Left cardiac atrium (tissue), 4 donors: Measurements from ENCODE around the gene PGM3. TPM values are rescaled to one million over a fixed set of nuclear protein-coding genes. Genes with fewer than 3 reads are reported as not detected.
"Not testable (repeated sequence)": the region's sequence is repeated elsewhere in the genome, so short reads cannot be mapped to it uniquely, and the experiment has no call there.

Experiments
- ATAC-seq, 2 donors: fragments of 200-7000 bp; cut with Tn5 transposase; one replicate each; pipeline ENCODE4 v1.9.1; 2020; ENCODE audit warnings: mild to moderate bottlenecking in 2 of 2, moderate library complexity in 2 of 2
- DNase-seq: peaks from one replicate; pipeline ENCODE4 v3.0.0-alpha.2; 2020
- intact Hi-C, 2 donors: fragments of 100-400 bp; cut with DNase I; formaldehyde crosslinking; loops; one replicate each; pipeline versions ENCODE4 v1.14.1 to v1.15.1; 2022 to 2023
- total RNA-seq, 2 donors: library from RNA; stranded (reverse); fragmentation: NEBNext Ultra II Directional; extraction: Animal tissue kit (Norgen Biotek cat#: 25700); gene quantifications; one replicate each; pipeline ENCODE4 v1.2.1, GENCODE V29; 2021
- donor health status: DM: no; HTN: yes; CAD: no.
- donor health status: DM: no; HTN: yes; CAD: no; lungs with severe emphysema.
- donor health status: DM: yes; HTN: yes; CAD: no.
- donor health status: Dilated cardiomyopathy.

The PGM3 gene
- total RNA-seq, 2 donors from 2014 or later = 18.4 to 31.2 TPM

DNA sequence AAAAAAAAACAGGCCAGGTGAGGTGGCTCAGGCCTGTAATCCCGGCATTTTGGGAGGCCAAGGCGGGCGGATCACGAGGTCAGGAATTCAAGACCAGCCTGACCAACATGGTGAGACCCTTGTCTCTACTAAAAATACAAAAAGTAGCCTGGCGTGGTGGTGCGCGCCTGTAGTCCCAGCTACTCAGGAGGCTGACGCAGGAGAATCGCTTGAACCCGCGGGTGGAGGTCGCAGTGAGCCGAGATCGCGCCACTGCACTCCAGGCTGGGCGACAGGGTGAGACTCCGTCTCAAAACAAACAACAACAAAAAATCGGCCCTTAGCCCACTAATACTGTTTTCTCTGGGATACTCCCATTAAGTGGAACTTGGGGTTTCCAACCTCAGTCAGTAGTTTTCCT lies 1.1 kb downstream of the PGM3 start:
- intact Hi-C loops = loop anchor here in 1 of 2 donors (5.0 kb wide), 1 partner anchor 125 kb away; the partner anchor contains the start of genes DOP1A and UBE3D
- DNase-seq = not testable (repeated sequence)

GRCh38 chr6:83190626-83191025 lies 2.4 kb downstream of the PGM3 start:
- intact Hi-C loops = loop anchor here in 1 of 2 donors (5.0 kb wide), 1 partner anchor 123 kb away; the partner anchor contains the start of genes DOP1A and UBE3D
- no peak for ATAC-seq

More for the DNA sequence above, 1.1 kb downstream of the PGM3 start:
- not testable (repeated sequence) for ATAC-seq

GRCh38 chr6:83188501-83188900 lies 4.6 kb downstream of the PGM3 start:
- no peak for ATAC-seq
- DNase-seq = no peak
- intact Hi-C loops = no loop called here

More at GRCh38 chr6:83190626-83191025, 2.4 kb downstream of the PGM3 start:
- no peak for DNase-seq

- DNase-seq = no peak
- intact Hi-C loops = no loop called here
- no peak for ATAC-seq
Measured at GRCh38 chr6:83185096-83185495, 8.0 kb downstream of the PGM3 start.

- intact Hi-C loops = no loop called here
- ATAC-seq (peak; percentile 79 to 95), DNase-seq (peak; percentile 49)
Measured at GRCh38 chr6:83183082-83183828, 9.8 kb downstream of the PGM3 start.

DNA sequence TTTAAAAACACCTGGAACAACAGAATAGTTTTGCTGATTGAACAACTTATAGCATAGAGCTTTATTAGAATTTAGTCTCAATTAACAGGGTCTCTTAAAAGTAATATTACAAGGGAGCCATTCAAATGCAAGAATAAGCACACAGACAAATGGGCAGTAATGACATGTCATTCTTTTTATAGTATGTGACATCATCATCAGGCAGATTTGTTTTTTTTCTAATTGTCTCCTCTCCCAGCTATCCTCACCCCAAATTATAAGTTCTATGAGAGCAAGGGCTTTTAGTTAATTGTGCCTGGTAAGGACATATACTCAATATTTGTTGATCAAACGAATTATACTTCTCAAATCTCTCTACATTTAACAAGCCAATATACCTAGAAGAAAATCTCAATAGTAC lies 11.0 kb downstream of the PGM3 start:
- DNase-seq (no peak), ATAC-seq (no peak)
- intact Hi-C loops = no loop called here

DNA sequence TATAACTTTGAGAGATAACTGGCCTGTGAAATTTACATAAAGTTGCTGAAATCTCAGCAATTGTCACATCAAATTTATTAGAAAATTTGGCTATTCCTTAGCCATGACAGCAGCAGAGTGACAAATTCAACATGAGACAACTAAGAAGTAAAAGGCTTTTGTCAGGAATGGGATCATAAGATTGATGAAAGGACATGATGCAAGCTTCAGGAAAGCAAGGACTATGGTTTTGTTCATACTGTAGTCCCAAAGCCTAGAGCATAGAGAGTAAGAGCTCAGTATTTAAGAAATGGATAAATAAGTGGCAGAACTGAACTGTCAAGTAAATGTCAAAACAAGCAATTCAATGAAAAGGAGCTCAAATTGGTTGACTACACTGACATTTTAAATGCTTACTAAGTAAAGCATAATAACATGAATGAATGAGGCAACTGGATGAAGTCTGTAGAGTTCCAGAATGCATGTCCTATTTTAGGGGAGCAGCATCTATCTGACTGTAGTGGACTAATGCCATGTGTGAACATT lies 12.6 kb downstream of the PGM3 start:
- ATAC-seq (no peak), DNase-seq (no peak)
- intact Hi-C loops = no loop called here

GRCh38 chr6:83176246-83176645 lies 16.8 kb downstream of the PGM3 start:
- ATAC-seq = no peak
- intact Hi-C loops = no loop called here
- DNase-seq = no peak

GRCh38 chr6:83169511-83169910 lies 23.6 kb downstream of the PGM3 start:
- ATAC-seq = peak in 1 of 2 donors; percentile 23
- intact Hi-C loops = no loop called here
- DNase-seq = no peak

DNA sequence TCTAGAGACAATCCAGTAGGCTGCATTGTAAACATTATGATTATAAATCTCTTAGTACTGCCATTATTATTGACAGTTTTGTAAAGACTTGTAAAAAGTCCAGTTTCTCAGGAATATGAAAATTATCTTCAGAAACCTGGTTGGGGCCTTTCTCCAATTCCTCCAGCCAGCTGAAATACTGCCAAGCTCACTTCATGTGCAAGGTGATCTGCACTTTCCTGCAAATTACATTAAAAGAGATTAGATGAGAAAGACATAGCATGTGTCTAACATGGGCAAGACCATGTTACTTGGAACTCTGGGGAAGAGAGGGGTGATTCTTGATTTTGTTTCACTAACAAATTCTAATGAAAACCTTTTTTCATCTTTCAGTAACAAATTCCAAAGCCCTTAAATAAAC lies 24.0 kb downstream of the PGM3 start:
- ATAC-seq (no peak), DNase-seq (no peak)
- intact Hi-C loops = no loop called here

DNA sequence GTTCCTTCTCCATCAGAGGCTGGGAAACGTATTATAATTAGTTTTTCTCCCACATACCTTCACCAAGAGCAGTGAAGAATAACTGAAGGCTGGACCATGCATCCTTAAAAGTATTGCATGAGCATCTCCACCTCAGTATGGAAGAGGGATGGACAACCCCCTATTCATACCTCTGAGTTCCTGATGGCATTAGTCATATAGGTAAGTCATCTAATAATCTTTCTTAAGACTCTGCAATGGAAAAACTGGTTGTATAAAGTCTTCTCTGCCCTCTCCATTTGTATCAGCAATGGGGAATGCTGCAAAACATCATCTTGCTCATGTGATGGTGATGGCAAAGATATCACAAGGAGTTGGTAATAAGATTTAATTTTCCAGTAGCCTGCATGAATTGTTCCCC lies 24.5 kb downstream of the PGM3 start:
- intact Hi-C loops = no loop called here
- ATAC-seq (no peak), DNase-seq (no peak)

- DNase-seq = no peak
- ATAC-seq = no peak
- intact Hi-C loops = no loop called here
Measured at GRCh38 chr6:83167726-83168278, 25.3 kb downstream of the PGM3 start.

DNA sequence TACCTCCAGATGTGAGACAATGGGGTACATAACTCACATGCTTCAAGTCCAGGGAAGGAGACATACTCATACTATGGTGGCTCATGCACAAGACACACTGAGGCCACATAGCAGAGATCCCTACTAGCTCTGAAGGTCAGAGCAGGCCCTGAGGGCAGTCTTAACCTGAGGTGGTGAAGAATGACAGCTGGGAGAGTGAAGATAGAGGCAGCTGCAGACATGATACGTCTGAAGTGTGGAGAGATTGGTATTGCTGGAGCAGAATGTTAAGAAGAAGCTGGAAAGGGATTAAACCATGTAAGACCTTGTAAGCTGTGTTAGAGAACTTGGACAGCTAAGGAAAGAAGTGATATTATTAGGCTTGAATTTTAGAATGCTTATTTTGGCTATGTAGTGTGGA lies 32.9 kb downstream of the PGM3 start:
- intact Hi-C loops = loop anchor here in 1 of 2 donors (5.0 kb wide), 1 partner anchor 33 kb away; no protein-coding TSS in a partner anchor
- ATAC-seq = peak; percentile 27 to 65
- no peak for DNase-seq

DNA sequence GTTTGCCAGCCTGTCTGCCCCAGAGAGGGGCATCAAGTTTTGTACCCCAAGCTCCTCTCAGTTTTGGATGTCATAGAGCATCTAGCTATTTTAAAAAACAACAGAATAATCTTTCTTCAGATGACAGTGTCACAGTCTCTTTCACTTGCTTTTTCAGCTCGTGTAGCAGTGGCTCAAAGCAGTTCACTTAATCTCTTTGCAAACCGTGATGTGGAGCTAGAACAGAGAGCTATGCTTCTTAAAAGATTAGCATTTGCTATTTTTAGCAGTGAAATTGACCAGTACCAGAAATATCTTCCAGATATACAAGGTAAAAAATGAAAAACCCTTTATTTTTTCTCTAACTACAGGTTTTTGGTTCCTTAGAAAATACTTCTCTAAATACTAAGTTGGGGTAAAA lies 37.3 kb downstream of the PGM3 start:
- peak; percentile 55 to 56 for ATAC-seq
- intact Hi-C loops = no loop called here
- DNase-seq = no peak

- DNase-seq = no peak
- intact Hi-C loops = no loop called here
- no peak for ATAC-seq
Measured at GRCh38 chr6:83153883-83154521, 39.1 kb downstream of the PGM3 start.

GRCh38 chr6:83152913-83153312 lies 40.2 kb downstream of the PGM3 start:
- intact Hi-C loops = no loop called here
- DNase-seq (no peak), ATAC-seq (no peak)

DNA sequence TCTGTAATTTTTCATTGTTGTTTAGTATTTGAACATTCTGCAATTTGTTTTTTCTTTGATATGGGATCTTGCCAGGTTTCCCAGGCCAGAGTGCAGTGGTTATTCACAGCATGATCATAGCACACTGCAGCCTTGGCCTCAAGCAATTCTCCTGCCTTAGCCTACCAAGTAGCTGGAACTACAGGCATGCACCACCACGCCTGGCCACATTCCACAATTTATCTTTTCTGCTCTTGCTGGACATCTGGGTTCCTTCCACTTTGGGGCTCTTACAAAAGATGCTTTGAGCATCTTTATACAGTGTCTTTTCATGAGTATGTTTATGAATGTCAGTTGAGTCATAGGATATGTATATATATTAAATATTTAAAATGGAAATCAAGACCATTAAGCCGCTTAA lies 42.0 kb downstream of the PGM3 start:
- intact Hi-C loops = no loop called here
- ATAC-seq = no peak
- no peak for DNase-seq

GRCh38 chr6:83138758-83139157 lies 54.3 kb downstream of the PGM3 start:
- no peak for ATAC-seq
- no peak for DNase-seq
- intact Hi-C loops = no loop called here

- no peak for DNase-seq
- no peak for ATAC-seq
- intact Hi-C loops = no loop called here
Measured at GRCh38 chr6:83138118-83138722, 54.8 kb downstream of the PGM3 start.

DNA sequence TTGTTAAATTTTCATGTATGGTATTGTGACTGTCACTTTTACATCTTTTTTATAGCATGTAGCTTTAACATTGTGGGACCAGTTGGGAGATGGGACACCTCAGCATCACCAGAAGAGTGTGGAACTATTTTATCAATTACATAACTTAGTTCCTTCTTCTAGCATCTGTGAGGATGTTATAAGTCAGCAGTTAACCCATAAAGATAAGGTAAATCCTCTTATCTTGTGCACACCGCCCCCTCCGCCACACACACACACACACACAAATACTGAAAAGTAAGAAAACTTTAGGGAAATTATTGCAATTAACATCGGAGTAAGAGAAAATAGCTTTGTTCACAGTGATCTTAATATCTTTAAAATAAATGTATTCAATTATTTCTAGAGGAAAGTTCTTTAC lies 60.9 kb downstream of the PGM3 start:
- DNase-seq (no peak), ATAC-seq (no peak)
- intact Hi-C loops = no loop called here
